ENCODE results near the gene FTH1.

FTH1 gene

DNA sequence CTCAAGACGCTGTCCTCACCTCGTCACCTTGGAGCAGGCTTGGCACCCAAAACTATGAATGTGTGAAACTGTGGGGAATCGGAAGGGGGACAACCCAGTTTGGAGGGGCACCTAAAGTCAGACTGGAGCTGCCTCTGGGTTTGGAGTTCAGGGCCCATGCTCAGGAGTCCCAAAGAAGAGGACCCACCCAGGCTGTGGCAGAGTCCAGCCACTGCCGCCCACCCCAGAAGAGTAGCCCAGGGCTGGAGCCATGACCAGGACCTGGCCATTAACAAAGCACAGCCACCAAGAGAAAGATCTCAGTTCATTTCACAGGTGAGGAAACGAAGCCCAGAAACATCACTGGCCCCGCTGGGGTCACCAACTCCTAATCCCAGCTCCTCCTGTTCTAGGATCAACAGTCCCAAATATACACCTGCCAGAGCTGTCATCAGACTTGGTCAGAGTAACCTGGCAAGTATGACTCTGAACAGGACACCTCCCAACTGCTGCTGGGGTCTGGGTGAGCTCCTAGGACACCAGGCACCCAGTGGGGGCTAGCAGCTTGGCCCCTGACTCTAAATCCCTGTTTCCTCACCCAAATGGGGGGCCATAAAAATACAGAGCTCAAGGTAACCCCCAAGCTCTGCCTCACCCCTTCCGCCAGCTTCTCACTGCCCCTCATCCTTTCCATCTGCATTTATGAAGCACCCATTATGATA lies 52.8 kb downstream of the FTH1 start:
- TF ChIP-seq, protein P1, sequence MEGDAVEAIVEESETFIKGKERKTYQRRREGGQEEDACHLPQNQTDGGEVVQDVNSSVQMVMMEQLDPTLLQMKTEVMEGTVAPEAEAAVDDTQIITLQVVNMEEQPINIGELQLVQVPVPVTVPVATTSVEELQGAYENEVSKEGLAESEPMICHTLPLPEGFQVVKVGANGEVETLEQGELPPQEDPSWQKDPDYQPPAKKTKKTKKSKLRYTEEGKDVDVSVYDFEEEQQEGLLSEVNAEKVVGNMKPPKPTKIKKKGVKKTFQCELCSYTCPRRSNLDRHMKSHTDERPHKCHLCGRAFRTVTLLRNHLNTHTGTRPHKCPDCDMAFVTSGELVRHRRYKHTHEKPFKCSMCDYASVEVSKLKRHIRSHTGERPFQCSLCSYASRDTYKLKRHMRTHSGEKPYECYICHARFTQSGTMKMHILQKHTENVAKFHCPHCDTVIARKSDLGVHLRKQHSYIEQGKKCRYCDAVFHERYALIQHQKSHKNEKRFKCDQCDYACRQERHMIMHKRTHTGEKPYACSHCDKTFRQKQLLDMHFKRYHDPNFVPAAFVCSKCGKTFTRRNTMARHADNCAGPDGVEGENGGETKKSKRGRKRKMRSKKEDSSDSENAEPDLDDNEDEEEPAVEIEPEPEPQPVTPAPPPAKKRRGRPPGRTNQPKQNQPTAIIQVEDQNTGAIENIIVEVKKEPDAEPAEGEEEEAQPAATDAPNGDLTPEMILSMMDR (IDR thresholded peaks at IDR 0.05; ENCODE audit: low read length, missing control alignments) = no peak
- no peak overlapping the region for H3K4me3 ChIP-seq (replicated peaks; ENCODE audit: low read depth, low read length)
- no peak for DNase-seq (ENCODE audit: low read depth)
